Measurements from ENCODE around the gene PPM1F.

- TF ChIP-seq FOXP2 (optimal IDR thresholded peaks at IDR 0.05; ENCODE audit: control extremely low read depth, extremely low read length, insufficient read depth): no peak
- no peak for TF ChIP-seq EZH2 (IDR thresholded peaks at IDR 0.05)
- no peak for TF ChIP-seq POLR2AphosphoS5 (IDR thresholded peaks at IDR 0.05; ENCODE audit: borderline replicate concordance, low read depth, low read length)
Observed at GRCh38 chr22:21937041-21937820, 15.4 kb downstream of the PPM1F start.

All from SK-N-MC (cell line).